Stimulated activated CD4-positive, alpha-beta T cell treated with anti-CD3 and anti-CD28 coated beads, Interleukin-4, amount 100 ng/mL, for 4 hours (primary cell): ENCODE results near the gene CENPP.

ENCODE experiments used
- DNase-seq, 2 experiments: peaks; one replicate each; pipeline ENCODE4 v3.0.0-alpha.2; 2020

CENPP gene

DNA sequence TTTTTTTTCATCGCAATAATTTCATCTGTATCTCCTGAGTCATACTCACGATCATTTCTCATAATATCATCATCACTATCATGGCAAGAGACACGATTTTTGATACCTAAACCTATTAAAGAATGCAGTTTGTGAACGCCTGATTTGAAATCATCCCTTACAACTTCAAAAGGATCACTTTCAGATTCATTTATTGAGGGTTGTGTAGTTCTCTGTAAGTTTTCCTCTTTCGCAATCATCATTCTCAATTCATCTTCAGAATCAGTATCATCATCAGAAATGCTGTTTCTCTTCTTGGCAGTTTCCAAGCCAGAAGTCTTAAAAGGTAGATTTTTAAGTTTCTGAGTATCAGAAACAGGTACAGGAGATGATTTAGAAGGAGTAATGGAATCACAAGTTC, 10.3 kb upstream of the CENPP start:
- DNase-seq, result no peak

GRCh38 chr9:92324431-92324830, 1.3 kb upstream of the CENPP start:
- no peak for DNase-seq

DNA sequence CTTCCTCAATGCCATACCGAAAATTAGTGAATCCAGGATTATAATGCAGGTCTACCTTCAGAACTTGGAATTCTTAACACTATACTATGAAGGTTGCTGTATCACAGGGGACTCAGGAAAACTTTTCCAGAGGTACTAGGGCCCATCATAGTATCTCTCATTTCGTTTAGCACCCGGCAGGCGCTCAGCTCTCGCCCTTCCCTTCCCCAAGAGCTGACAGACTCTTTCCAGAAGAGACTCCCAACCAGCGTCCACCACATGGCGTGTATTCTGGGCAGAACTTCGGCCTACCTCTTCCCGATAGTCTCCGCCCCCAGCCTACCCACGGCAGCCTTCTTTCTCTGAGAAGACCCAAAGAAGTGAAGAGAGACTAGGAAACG, 874 bp upstream of the CENPP start:
- no peak for DNase-seq

- no peak for DNase-seq
Measured at GRCh38 chr9:92325991-92326500, 293 bp downstream of the CENPP start.

- no peak for DNase-seq
Measured at GRCh38 chr9:92327283-92327850, 1.6 kb downstream of the CENPP start.

- no peak for DNase-seq
Measured at GRCh38 chr9:92328225-92328624, 2.5 kb downstream of the CENPP start.

DNA sequence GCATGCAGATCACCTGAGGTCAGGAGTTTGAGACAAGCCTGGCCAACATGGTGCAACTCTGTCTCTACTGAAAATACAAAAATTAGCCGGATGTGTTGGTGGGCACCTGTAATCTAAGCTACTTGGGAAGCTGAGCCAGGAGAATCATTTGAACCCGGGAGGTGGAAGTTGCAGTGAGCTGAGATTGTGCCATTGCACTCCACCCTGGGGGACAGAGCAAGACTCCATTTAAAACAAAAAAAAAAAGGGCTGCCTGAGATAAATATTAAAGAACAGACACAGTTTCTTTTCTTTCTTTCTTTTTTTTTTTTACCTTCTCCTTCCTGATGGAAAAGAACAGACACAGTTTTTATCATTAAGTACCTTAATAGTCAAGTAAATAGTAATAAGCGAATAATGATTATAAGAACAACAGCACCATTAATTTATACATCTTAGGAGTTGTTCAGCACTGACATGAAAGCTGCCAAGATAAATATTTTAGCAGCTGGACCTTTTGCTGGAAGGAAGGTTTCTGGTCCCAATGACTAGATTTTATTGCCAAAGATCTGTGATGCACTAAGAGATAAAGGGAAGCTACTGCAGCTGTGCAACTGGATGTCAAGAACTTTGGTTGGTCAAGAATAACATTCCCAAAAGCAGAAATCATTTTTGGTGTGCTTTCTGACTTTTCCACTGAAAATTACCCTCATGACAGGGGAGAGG, 7.0 kb downstream of the CENPP start:
- DNase-seq, result no peak

GRCh38 chr9:92333282-92333634, 7.5 kb downstream of the CENPP start:
- DNase-seq, result no peak

GRCh38 chr9:92341578-92341977, 15.8 kb downstream of the CENPP start:
- no peak for DNase-seq

DNA sequence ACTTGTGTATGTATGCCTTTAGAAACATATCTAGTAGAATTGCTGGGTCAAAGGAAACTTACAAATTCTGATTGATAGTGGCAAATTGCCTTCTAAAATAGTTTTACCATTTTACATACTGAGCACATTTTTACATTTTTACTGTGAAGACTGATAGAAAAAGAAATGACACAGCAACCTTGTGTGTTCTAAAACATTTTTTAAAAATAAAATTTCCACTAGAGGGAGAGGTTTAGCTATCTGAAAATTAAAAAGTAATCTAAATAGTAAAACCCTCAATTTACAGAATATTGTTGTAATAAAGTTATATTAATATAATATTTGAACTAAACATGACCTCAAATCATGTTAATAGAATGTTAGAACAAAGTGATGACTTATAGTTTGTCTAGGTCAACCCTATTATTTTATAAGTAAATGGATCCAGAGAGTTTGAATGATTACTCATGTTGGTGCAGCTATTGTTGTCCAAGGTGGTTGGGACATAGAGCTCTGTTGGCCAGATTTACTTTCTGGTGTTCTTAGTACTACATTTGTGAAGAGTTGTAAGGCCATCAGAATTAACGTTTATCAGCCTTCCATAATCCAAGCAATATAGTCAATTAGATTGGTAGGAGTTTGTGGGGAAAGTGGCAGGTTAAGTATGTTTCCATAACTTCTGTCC, 17.2 kb downstream of the CENPP start:
- DNase-seq, result no peak

DNA sequence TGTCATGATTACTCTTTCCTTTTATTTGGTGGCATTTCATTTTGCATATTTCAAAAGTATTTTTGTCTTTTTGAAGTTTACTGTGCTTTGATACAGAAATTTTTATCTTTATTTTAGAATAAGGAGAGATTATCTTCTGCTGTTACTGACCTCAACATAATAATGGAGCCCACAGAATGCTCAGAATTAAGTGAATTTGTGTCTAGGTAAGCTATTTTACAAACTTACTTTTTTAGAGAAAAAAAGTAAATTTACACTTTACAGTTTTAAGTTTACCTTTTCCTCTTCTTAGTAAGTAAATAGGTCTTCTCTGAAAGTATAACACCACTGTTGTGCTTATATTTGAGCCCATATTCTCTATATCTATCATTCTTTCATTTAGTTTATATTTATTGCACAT, 19.8 kb downstream of the CENPP start:
- DNase-seq, result no peak

- DNase-seq, result no peak
Measured at GRCh38 chr9:92349771-92350739, 24.3 kb downstream of the CENPP start.

DNA sequence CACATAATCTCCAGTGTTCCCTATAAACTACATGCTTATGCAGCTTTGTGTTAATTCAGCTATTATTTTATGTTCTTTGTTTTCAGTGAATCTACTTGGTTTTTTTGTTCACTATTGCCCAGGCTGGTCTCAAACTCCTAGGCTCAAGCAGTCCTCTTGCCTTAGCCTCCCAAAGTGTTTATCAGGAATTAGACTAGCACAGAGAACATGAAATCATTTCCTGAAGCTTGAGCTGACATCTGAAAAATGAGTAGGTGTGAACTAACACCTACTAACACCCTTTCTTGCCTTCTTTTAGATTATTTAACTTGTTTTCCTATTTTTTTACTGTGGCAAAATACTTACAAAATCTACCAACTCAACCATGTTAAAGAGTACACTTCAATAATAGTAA, 25.0 kb downstream of the CENPP start:
- DNase-seq, result no peak

DNA sequence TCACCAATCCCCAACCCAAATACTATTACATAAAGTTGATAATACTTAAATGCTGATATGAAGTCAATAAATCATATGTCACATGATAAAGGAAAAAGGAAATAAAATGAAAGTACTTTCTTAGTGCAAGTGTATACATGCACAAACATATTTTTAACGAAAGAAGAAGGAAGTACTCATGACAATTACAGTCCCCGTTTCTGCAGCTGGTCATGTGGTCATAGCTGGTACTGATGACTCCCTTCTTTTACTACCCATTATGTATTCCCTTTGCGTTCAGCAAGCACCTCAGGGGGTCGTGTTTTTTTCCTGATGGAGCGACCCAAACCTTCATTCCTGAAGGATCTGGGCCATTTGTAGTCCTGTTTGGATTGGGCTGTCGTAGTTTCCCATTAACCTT, 27.3 kb downstream of the CENPP start:
- DNase-seq, result no peak

DNA sequence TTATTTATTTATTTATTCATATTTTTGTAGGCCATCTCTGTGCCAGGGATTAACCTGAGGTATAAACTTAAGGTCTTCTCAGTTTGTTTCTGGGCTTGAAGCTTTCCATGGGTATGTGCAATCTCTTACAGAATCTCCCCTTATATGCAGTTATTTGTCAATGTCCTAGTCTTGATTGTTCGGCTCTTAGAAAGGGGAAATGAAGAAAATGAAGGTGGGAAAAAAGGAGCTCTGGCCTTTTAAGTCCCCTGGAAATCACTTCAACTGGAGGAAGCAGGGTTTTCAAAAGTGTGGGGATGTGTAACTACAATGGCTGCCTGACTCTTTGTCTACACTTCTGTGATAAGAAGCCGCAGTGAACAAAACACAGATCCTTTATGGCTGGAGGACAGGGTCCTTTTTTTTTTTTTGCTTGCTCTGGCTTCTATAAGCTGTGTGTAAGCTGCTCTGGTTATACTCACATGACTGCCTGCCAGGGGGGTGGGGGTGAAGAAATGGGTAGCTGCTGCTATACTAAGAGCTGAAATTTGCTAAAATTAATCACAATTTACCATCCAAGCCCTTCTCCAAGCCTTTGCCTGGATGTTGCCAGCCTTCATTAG, 33.7 kb downstream of the CENPP start:
- no peak for DNase-seq

- DNase-seq, result no peak
Measured at GRCh38 chr9:92360083-92360482, 34.3 kb downstream of the CENPP start.

DNA sequence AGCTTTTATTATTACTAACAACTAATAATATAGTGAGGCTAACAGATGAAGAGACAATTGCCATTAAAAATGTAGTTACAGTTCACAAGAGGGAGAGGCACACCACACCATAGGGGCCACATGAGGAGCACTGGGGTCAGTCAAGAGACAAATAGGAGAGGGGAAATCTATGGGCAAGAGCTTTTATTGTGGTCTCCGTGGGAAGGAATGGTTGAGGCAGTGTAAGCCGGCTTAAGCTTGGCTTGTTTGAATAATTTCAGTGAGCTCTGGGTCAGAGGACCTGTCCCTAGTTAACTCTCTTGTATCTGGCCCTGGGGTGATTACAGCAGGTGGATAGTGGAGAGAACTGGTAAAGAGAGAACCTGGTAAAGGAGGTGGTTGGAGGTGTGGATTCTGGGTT, 43.3 kb downstream of the CENPP start:
- no peak for DNase-seq

DNA sequence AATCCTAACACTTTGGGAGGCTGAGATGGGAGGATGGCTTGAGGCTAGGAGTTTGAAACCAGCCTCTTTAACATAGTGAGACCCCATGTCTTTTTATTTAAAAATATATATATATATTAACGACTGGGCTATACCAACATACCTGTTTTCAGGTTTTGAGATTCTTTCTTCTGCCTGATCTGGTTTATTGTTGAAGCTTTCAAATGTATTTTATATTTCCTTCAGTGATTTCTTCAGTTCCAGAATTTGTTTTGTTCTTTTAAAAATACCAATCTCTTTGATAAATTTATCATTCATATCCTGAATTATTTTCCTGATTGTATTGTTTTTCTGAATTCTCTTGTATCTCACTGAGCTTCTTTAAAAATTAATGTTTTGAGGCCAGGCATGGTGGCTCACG, 47.4 kb downstream of the CENPP start:
- DNase-seq, result no peak

GRCh38 chr9:92377876-92378275, 52.1 kb downstream of the CENPP start:
- no peak for DNase-seq

DNA sequence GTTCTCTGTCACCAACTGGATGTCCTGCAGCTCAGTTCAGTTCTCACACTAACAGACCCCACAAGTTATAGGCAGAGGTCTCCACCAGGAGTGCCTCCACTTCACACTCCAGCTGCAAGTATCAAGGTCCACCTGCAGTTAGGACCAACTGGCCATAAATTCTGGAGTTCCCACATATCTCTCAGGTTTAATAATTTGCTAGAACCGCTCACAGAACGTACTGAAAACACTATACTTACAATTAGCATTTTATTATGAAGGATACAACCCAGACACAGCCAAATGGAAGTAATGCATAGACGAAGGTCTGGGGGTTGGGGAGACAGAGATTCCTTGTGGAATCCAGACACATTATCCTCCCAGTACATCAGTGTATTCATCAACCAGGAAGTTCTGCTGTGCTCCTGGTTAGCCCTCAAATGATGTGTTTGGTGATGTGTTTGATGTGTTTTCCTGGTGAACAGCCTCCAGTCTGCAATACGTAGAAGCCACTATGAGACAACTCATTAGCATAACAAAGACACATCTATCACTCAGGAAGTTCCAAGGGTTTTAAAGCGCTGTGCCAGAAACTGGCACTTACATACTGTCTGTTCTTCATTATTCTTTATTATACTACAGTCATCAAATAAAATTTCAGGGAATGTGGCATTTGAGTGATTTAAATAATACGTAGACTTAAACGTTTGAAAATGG, 53.3 kb downstream of the CENPP start:
- DNase-seq, result no peak

DNA sequence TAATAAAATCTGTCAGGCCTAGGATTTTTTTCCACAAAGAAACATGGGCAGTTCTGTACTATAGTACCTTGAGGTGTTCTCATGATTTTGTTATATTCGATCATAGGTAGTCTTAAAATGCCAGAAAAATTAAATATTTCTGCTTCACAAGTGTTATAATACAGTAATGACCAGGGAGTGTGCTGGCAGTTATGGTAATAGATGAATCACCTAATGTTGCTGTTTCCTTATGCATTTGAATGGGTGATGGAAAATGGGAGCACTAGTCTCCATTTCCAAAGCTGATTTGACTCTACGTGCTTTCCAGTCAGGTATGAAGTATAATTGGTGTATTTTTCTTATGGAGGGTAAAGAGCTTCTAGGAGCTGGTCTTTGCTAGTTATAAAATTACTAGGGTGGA, 54.9 kb downstream of the CENPP start:
- DNase-seq, result no peak

DNA sequence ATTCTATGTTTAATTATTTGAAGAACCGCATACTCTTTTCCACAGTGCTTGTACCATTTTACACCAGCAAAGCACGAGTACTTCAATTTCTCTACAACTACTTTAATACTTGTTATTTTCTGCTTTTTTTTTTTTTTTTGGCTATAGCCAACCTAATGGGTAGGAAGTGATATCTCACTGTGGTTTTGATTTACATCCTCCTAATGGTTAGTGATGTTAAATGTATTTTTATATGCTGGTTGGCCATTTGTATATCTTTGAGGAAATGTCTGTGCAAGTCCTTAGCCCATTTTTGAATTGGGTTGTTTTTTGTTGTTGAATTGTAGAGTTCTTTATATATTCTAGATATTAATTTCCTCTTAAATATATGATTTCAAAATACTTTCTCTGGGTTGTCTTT, 56.0 kb downstream of the CENPP start:
- DNase-seq, result no peak
